ENCODE measurements around the gene UNC119. TPM values are rescaled to one million over a fixed set of nuclear protein-coding genes. Genes with fewer than 3 reads are reported as not detected.

Gene UNC119
- total RNA-seq, 1 experiment from 2014 or later, result 43.2 TPM

DNA sequence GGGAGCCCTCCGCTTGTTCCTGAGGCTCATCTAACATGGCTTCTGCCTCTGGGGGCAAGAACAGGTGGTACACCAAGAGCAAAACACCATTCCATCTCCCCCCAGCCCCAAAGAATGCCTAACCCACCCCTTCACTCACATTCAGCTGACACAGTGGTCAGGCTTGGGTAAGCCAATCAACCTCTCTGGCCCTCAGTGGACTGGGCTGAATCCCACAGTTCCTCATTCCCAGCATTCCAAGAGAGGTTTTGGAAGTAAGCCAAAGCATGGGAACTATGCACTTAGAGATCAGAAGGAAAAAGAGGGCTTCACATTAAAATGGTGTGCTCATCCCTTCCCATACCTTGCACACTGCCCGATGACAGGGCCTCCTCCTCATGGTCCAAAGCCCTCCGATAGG, 11.1 kb upstream of the UNC119 start:
- BruUV-seq (replicated peaks), result no TSS peak
- Histone ChIP-seq H3K4me2 (ENCODE audit: low read length) (peak overlapping the region; percentile 20), H3K27ac (ENCODE audit: low read depth, low read length) (no peak overlapping the region), H2AFZ (ENCODE audit: low read depth, low read length, poor library complexity, severe bottlenecking) (no peak overlapping the region), H3K4me3 (replicated peaks in 1 of 2; ENCODE audit: low read depth in 1 of 2, low read length in 2 of 2) (no peak overlapping the region), H3K79me2 (ENCODE audit: insufficient read depth, low read length) (peaks cover 12% of the 10 kb centered on the region; the same call in 1 of the 2 replicates), H3K9me3 (ENCODE audit: control insufficient read depth in 1 of 2, insufficient read depth in 1 of 2, low read depth in 1 of 2, low read length in 2 of 2) (no peaks in the 10 kb centered on the region), H3K9me2 (ENCODE audit: insufficient read depth) (no peaks in the 10 kb centered on the region), H3K4me1 (ENCODE audit: control insufficient read depth in 1 of 2, insufficient read depth in 2 of 2, low read length in 2 of 2) (peaks cover 6 to 11% of the 10 kb centered on the region in 2 experiments; a peak in 3 of 4 replicates), H3K9ac (ENCODE audit: low read length) (no peak overlapping the region), H3K36me3 (ENCODE audit: control insufficient read depth in 1 of 2, insufficient read depth in 2 of 2, low read length in 2 of 2) (peaks cover 11 to 17% of the 10 kb centered on the region in 2 experiments; a peak in 3 of 4 replicates), H3K27me3 (ENCODE audit: insufficient read depth, low read length) (no peaks in the 10 kb centered on the region), H4K20me1 (ENCODE audit: insufficient read depth) (no peaks in the 10 kb centered on the region)
- RAD21 ChIA-PET (ENCODE audit: low non-redundant PET in 1 of 2, low total read pairs in 2 of 2, uncharacterized antibody in 2 of 2, unreplicated experiment in 2 of 2), result no interaction called here
- no peak for TF ChIP-seq ZNF274 (IDR thresholded peaks at IDR 0.05; ENCODE audit: low read depth, low read length)
- ATAC-seq (peak; percentile 84), DNase-seq (ENCODE audit: low read depth, low spot score) (no peak)
- intact Hi-C loops (cut with micrococcal nuclease), result no loop called here
- POLR2A ChIA-PET, result no interaction called here
- CTCF ChIA-PET, result no interaction called here

DNA sequence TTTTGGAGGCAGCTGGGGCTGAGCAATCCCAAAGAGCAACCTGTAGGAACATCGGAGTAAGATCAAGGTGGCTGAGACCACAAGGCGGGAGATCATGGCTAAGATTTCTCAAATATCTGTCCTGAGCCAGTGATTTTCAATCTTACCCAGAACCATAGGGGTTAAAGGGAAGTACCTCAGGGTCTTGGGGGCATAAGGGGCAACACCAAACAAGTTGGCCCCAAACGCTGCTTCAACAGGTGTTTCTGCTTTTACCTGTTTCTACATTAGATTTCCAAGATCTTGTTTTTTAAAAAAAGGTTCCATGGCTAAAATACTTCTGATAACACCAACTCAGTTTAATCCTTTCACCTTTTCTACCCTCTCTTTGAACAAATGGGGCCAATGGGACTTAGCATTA, 2.6 kb upstream of the UNC119 start:
- no peaks in the 10 kb centered on the region for H3K9me2 ChIP-seq (ENCODE audit: insufficient read depth)
- no TSS peak for BruUV-seq (replicated peaks)
- ChIA-PET RAD21 (ENCODE audit: low non-redundant PET in 1 of 2, low total read pairs in 2 of 2, uncharacterized antibody in 2 of 2, unreplicated experiment in 2 of 2) (no interaction called here), CTCF (no interaction called here), POLR2A (no interaction called here)
- H2AFZ ChIP-seq (ENCODE audit: low read depth, low read length, poor library complexity, severe bottlenecking), result no peak overlapping the region
- intact Hi-C loops (cut with micrococcal nuclease), result no loop called here
- no peak for DNase-seq (ENCODE audit: low read depth, low spot score)
- H3K27ac ChIP-seq (ENCODE audit: low read depth, low read length), result no peak overlapping the region
- H4K20me1 ChIP-seq (ENCODE audit: insufficient read depth), result no peaks in the 10 kb centered on the region
- H3K9ac ChIP-seq (ENCODE audit: low read length), result no peak overlapping the region
- no peaks in the 10 kb centered on the region for H3K27me3 ChIP-seq (ENCODE audit: insufficient read depth, low read length)
- H3K36me3 ChIP-seq (ENCODE audit: control insufficient read depth in 1 of 2, insufficient read depth in 2 of 2, low read length in 2 of 2), result peaks cover 15 to 22% of the 10 kb centered on the region in 2 experiments; a peak in 2 of 4 replicates
- no peak for TF ChIP-seq ZNF274 (IDR thresholded peaks at IDR 0.05; ENCODE audit: low read depth, low read length)
- peaks cover 16% of the 10 kb centered on the region; the same call in 1 of the 2 replicates for H3K79me2 ChIP-seq (ENCODE audit: insufficient read depth, low read length)
- H3K4me1 ChIP-seq (ENCODE audit: control insufficient read depth in 1 of 2, insufficient read depth in 2 of 2, low read length in 2 of 2), result peaks cover 2 to 14% of the 10 kb centered on the region in 2 experiments; a peak in 3 of 4 replicates
- no peak for ATAC-seq
- H3K4me3 ChIP-seq (replicated peaks in 1 of 2; ENCODE audit: low read depth in 1 of 2, low read length in 2 of 2), result no peak overlapping the region
- H3K4me2 ChIP-seq (ENCODE audit: low read length), result no peak overlapping the region
- no peaks in the 10 kb centered on the region for H3K9me3 ChIP-seq (ENCODE audit: control insufficient read depth in 1 of 2, insufficient read depth in 1 of 2, low read depth in 1 of 2, low read length in 2 of 2)

DNA sequence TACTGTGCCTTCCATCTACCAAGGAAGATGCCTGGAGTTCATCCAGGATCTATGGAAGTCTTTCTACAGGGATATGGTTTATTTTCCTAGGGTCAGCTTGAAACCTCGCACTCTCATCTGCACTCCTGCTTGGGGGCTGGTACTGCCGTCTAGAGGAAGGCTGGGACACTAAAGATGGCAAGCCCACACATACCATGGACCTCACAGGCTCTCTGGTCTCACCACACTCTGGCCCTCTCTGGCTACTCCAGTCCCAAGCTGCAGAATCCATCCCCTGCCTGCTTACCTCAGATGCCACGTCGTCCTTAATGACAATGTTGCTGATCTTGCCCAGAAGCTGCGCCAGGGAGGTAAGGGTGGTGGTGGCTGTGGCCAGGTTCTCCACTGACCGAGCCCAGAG, 2.1 kb upstream of the UNC119 start:
- H3K4me1 ChIP-seq (ENCODE audit: control insufficient read depth in 1 of 2, insufficient read depth in 2 of 2, low read length in 2 of 2), result peaks cover 2 to 14% of the 10 kb centered on the region in 2 experiments; a peak in 3 of 4 replicates
- no peak overlapping the region for H3K9ac ChIP-seq (ENCODE audit: low read length)
- H3K9me2 ChIP-seq (ENCODE audit: insufficient read depth), result no peaks in the 10 kb centered on the region
- no peak overlapping the region for H3K27ac ChIP-seq (ENCODE audit: low read depth, low read length)
- ChIA-PET CTCF (no interaction called here), POLR2A (no interaction called here), RAD21 (ENCODE audit: low non-redundant PET in 1 of 2, low total read pairs in 2 of 2, uncharacterized antibody in 2 of 2, unreplicated experiment in 2 of 2) (no interaction called here)
- ATAC-seq, result no peak
- no peak for TF ChIP-seq CBX3 (IDR thresholded peaks at IDR 0.05; ENCODE audit: low read depth)
- no peak for TF ChIP-seq FOSL1 (IDR thresholded peaks at IDR 0.05; ENCODE audit: low read depth)
- TF ChIP-seq EZH2 (IDR thresholded peaks at IDR 0.05), result no peak
- H2AFZ ChIP-seq (ENCODE audit: low read depth, low read length, poor library complexity, severe bottlenecking), result no peak overlapping the region
- DNase-seq (ENCODE audit: low read depth, low spot score), result no peak
- intact Hi-C loops (cut with micrococcal nuclease), result no loop called here
- no peak overlapping the region for H3K4me3 ChIP-seq (replicated peaks in 1 of 2; ENCODE audit: low read depth in 1 of 2, low read length in 2 of 2)
- peaks cover 15 to 22% of the 10 kb centered on the region in 2 experiments; a peak in 2 of 4 replicates for H3K36me3 ChIP-seq (ENCODE audit: control insufficient read depth in 1 of 2, insufficient read depth in 2 of 2, low read length in 2 of 2)
- BruUV-seq (replicated peaks), result no TSS peak
- H3K27me3 ChIP-seq (ENCODE audit: insufficient read depth, low read length), result no peaks in the 10 kb centered on the region
- peaks cover 16% of the 10 kb centered on the region; the same call in 1 of the 2 replicates for H3K79me2 ChIP-seq (ENCODE audit: insufficient read depth, low read length)
- H3K9me3 ChIP-seq (ENCODE audit: control insufficient read depth in 1 of 2, insufficient read depth in 1 of 2, low read depth in 1 of 2, low read length in 2 of 2), result no peaks in the 10 kb centered on the region
- H4K20me1 ChIP-seq (ENCODE audit: insufficient read depth), result no peaks in the 10 kb centered on the region
- no peak overlapping the region for H3K4me2 ChIP-seq (ENCODE audit: low read length)

All from HCT116 (cell line).